ENCODE data around the gene ZNF740.

- no peak for TF ChIP-seq CTCF (IDR thresholded peaks at IDR 0.05)
- TF ChIP-seq POLR2AphosphoS5 (IDR thresholded peaks at IDR 0.05) = no peak
- TF ChIP-seq POLR2A (IDR thresholded peaks at IDR 0.05) = no peak
Observed at GRCh38 chr12:53191096-53191884, 10.8 kb downstream of the ZNF740 start.
